ENCODE measurements around the gene FGF3.
A peak's percentile ranks its signal among the peaks of the same experiment; 100 is the strongest.

FGF3 gene

GRCh38 chr11:69843529-69843921 lies 24.3 kb upstream of the FGF3 start:
- DNase-seq (ENCODE audit: extremely low read depth, low read depth) = no peak
- no peak for TF ChIP-seq CTCF (IDR thresholded peaks at IDR 0.05; ENCODE audit: low read depth, low read length)

- DNase-seq (ENCODE audit: extremely low read depth, low read depth) = no peak
- TF ChIP-seq CTCF (IDR thresholded peaks at IDR 0.05; ENCODE audit: low read depth, low read length) = no peak
Observed at GRCh38 chr11:69842746-69843528, 23.7 kb upstream of the FGF3 start.

GRCh38 chr11:69841859-69842698 lies 22.9 kb upstream of the FGF3 start:
- TF ChIP-seq CTCF (IDR thresholded peaks at IDR 0.05; ENCODE audit: low read depth, low read length) = peak; percentile 23
- no peak for DNase-seq (ENCODE audit: extremely low read depth, low read depth)

DNA sequence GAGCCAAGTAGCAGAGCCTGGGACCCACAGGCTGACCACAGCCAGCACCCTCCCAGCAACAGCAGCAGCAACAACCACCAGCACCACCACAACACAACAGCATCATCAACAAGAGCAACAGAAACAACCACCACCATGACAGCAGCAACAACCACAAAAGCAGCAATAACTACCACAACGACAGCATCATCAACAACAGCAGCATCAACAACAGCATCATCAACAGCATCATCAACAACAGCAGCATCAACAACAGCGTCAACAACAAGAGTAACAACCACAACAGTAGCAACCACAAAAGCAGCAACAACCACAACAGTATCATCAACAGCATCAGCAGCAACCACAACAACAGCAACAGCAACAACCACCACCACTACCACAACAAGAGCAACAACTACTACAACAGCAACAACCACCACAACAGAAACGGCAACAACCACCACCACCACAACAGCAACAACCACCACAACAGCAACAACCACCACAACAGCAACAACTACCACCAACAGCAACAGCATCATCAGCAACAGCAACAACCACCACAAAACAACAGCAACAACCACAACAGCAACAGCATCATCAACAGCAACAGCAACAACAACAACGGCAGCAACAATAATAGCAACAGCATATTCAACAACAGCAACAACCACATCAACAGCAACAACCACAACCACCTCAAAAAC lies 22.1 kb upstream of the FGF3 start:
- no peak for DNase-seq (ENCODE audit: extremely low read depth, low read depth)
- TF ChIP-seq CTCF (IDR thresholded peaks at IDR 0.05; ENCODE audit: low read depth, low read length) = no peak

DNA sequence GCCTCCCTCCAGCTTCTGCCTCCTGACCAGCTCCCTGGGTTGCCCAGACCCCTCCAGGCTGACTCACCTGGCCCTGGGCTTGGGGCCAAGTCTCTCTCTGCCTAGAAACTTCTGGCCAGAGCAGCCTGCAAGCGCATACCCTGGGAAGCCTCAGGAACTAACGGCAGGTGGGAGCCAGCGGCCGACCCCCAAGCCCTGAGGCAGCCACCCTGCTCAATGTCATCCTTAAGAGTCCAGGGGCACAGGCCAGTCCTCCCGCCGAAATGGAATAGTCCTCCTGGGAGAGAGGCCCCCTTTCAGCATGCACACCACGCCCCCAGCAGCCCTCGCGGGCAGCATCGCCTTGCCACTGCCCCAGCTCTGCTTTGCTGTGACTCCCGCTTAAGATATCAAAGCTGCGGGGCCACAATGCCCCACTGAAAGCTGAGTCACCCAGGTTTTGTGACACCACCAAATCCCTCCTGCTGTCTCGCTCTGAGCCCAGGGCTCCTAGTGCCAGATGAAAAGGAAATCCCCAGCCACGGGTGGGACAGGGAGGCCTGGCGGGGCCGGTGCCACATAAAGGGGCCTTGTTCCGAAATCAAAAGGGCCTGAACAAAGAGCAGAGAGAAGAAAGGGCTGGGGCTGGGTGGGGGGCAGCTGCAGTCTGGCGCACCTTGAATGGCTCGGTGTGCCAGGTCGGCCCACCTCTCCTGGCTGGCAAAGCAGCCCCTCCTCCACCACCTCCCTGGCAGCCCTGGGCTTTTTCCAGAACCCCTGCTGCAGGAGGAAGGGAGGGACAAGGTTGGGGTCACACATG lies 21.4 kb upstream of the FGF3 start:
- DNase-seq (ENCODE audit: extremely low read depth, low read depth) = no peak

GRCh38 chr11:69839516-69839915 lies 20.3 kb upstream of the FGF3 start:
- DNase-seq (ENCODE audit: extremely low read depth, low read depth) = no peak

More for the DNA sequence above, 21.4 kb upstream of the FGF3 start:
- TF ChIP-seq CTCF (IDR thresholded peaks at IDR 0.05; ENCODE audit: low read depth, low read length) = no peak

More at GRCh38 chr11:69839516-69839915, 20.3 kb upstream of the FGF3 start:
- no peak for TF ChIP-seq CTCF (IDR thresholded peaks at IDR 0.05; ENCODE audit: low read depth, low read length)
